ENCODE data around the gene SPATA20.

Gene SPATA20

GRCh38 chr17:50521514-50521913 lies 25.5 kb upstream of the SPATA20 start:
- no peak for DNase-seq (ENCODE audit: low spot score)
- TF ChIP-seq, protein P1, sequence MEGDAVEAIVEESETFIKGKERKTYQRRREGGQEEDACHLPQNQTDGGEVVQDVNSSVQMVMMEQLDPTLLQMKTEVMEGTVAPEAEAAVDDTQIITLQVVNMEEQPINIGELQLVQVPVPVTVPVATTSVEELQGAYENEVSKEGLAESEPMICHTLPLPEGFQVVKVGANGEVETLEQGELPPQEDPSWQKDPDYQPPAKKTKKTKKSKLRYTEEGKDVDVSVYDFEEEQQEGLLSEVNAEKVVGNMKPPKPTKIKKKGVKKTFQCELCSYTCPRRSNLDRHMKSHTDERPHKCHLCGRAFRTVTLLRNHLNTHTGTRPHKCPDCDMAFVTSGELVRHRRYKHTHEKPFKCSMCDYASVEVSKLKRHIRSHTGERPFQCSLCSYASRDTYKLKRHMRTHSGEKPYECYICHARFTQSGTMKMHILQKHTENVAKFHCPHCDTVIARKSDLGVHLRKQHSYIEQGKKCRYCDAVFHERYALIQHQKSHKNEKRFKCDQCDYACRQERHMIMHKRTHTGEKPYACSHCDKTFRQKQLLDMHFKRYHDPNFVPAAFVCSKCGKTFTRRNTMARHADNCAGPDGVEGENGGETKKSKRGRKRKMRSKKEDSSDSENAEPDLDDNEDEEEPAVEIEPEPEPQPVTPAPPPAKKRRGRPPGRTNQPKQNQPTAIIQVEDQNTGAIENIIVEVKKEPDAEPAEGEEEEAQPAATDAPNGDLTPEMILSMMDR (IDR thresholded peaks at IDR 0.05; ENCODE audit: extremely low read depth, missing control alignments) = no peak

DNA sequence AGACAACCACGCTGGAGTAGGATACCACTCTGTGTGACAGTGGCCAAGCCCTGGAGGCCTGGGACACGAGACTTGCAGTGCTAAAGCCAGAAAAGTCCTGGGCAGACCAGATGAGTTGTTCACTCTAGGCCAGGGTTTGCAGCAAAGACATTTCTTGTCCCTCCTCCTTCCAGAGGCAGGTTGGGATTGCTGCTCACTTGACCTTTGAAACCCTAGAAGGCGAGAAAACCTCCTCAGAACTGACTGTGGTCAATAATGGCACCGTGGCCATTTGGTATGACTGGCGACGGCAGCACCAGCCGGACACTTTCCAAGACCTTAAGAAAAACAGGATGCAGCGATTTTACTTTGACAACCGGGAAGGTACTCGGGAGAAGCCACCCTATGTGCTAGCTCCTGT lies 24.2 kb upstream of the SPATA20 start:
- DNase-seq (ENCODE audit: low spot score) = no peak
- TF ChIP-seq, protein P1 (IDR thresholded peaks at IDR 0.05; ENCODE audit: extremely low read depth, missing control alignments) = no peak

- TF ChIP-seq, protein P1 (IDR thresholded peaks at IDR 0.05; ENCODE audit: extremely low read depth, missing control alignments) = no peak
- no peak for DNase-seq (ENCODE audit: low spot score)
Observed at GRCh38 chr17:50523208-50523607, 23.8 kb upstream of the SPATA20 start.

DNA sequence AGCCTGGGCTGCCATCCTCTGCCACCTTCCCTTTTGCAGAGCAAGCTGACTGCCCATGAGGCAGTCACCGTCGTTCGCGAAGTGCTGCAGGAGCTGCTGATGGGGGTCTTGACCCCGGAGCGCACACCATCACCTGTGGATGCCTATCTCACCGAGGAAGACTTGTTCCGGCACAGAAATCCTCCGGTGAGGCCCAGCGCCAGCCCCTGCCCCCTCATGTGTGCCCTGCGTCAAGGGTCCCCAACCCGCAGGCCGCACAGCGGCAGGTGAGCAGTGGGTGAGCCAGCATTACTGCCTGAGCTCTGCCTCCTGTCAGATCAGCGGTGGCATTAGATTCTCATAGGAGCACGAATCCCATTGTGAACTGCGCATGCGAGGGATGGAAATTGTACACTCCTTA lies 22.1 kb upstream of the SPATA20 start:
- TF ChIP-seq, protein P1 (IDR thresholded peaks at IDR 0.05; ENCODE audit: extremely low read depth, missing control alignments) = no peak
- no peak for DNase-seq (ENCODE audit: low spot score)

GRCh38 chr17:50527155-50527762 lies 19.7 kb upstream of the SPATA20 start:
- TF ChIP-seq, protein P1 (IDR thresholded peaks at IDR 0.05; ENCODE audit: extremely low read depth, missing control alignments) = no peak
- no peak for DNase-seq (ENCODE audit: low spot score)

DNA sequence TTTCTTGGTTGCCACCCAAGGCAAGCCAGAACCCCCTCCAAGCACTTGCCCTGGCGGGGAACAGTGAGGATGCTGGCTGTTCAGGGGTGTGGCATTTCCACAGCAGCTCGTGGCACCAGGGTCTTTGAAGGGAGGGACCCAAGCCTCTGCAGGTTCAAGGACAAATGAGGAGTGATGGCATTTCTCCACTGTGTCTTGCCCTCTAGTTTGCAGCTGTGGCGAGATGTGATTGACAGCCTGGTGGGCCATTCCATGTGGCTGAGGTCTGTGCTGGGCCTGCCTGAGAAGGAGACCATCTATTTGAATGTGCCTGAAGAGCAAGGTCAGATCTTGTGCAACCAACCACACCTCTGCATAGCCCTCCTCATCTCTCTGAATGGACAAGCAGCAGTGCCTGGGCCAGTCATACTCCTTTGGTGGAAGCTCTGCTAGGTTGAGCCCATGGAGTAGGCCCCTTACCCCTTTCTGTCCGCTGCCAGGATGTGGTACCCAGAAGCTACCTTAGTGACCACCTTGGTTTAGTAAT lies 19.0 kb upstream of the SPATA20 start:
- TF ChIP-seq, protein P1 (IDR thresholded peaks at IDR 0.05; ENCODE audit: extremely low read depth, missing control alignments) = no peak
- no peak for DNase-seq (ENCODE audit: low spot score)

GRCh38 chr17:50529849-50530248 lies 17.1 kb upstream of the SPATA20 start:
- DNase-seq (ENCODE audit: low spot score) = no peak
- TF ChIP-seq, protein P1 (IDR thresholded peaks at IDR 0.05; ENCODE audit: extremely low read depth, missing control alignments) = no peak

Measured in GM20000 (cell line).